Activated naive CD4-positive, alpha-beta T cell treated with anti-CD3 and anti-CD28 coated beads, Interleukin-2, amount 50 U/mL, for 24 hours (primary cell): ENCODE data around the gene MICU1.
"Not testable (repeated sequence)": the region's sequence is repeated elsewhere in the genome, so short reads cannot be mapped to it uniquely, and the experiment has no call there.

Source experiments
- H3K27ac Mint-ChIP-seq: one replicate; pipeline ENCODE4 v1.8.0; 2021; ENCODE audit warnings: mild to moderate bottlenecking, mixed read lengths
- H3K27me3 Mint-ChIP-seq: one replicate; pipeline ENCODE4 v1.8.0; 2021; ENCODE audit warnings: mixed read lengths
- H3K36me3 Mint-ChIP-seq: one replicate; pipeline ENCODE4 v1.8.0; 2021; ENCODE audit warnings: mixed read lengths
- H3K4me1 Mint-ChIP-seq: one replicate; pipeline ENCODE4 v1.8.0; 2021; ENCODE audit warnings: mixed read lengths
- H3K4me3 Mint-ChIP-seq: one replicate; pipeline ENCODE4 v1.8.0; 2021; ENCODE audit warnings: mild to moderate bottlenecking, mixed read lengths
- H3K9me3 Mint-ChIP-seq: one replicate; pipeline ENCODE4 v1.8.0; 2021; ENCODE audit warnings: mixed read lengths

Gene MICU1

GRCh38 chr10:72625608-72626443, at the start of gene MICU1:
Gene MICU1 (minus strand): TSS chr10:72626079. CDS start chr10:72566793, 59,286 bp downstream.
- no peaks in the 10 kb centered on the region for H3K9me3 Mint-ChIP-seq
- no peaks in the 10 kb centered on the region for H3K27me3 Mint-ChIP-seq
- peak within 1 kb of the TSS; percentile 100 for H3K27ac Mint-ChIP-seq
- peaks cover 1% of the 10 kb centered on the region for H3K36me3 Mint-ChIP-seq
- H3K4me1 Mint-ChIP-seq = peaks cover 16% of the 10 kb centered on the region
- peak within 1 kb of the TSS; percentile 100 for H3K4me3 Mint-ChIP-seq

GRCh38 chr10:72674174-72674573, 48.3 kb upstream of the MICU1 start:
- H3K9me3 Mint-ChIP-seq, H3K27me3 Mint-ChIP-seq, H3K4me1 Mint-ChIP-seq, H3K4me3 Mint-ChIP-seq, H3K27ac Mint-ChIP-seq, H3K36me3 Mint-ChIP-seq: not testable (repeated sequence)

GRCh38 chr10:72673280-72673679, 47.4 kb upstream of the MICU1 start:
- Mint-ChIP-seq H3K27ac (no peak overlapping the region), H3K4me3 (no peak overlapping the region), H3K9me3 (no peaks in the 10 kb centered on the region), H3K27me3 (peaks cover 1% of the 10 kb centered on the region), H3K36me3 (no peaks in the 10 kb centered on the region), H3K4me1 (no peaks in the 10 kb centered on the region)

- H3K9me3 Mint-ChIP-seq = no peaks in the 10 kb centered on the region
- H3K4me3 Mint-ChIP-seq = no peak overlapping the region
- no peaks in the 10 kb centered on the region for H3K4me1 Mint-ChIP-seq
- no peaks in the 10 kb centered on the region for H3K36me3 Mint-ChIP-seq
- no peaks in the 10 kb centered on the region for H3K27me3 Mint-ChIP-seq
- H3K27ac Mint-ChIP-seq = no peak overlapping the region
Observed at GRCh38 chr10:72667207-72667864, 41.5 kb upstream of the MICU1 start.

GRCh38 chr10:72665925-72666324, 40.0 kb upstream of the MICU1 start:
- Mint-ChIP-seq H3K4me3 (no peak overlapping the region), H3K27me3 (no peaks in the 10 kb centered on the region), H3K27ac (no peak overlapping the region), H3K4me1 (no peaks in the 10 kb centered on the region), H3K36me3 (no peaks in the 10 kb centered on the region), H3K9me3 (no peaks in the 10 kb centered on the region)

- no peak overlapping the region for H3K4me3 Mint-ChIP-seq
- H3K27ac Mint-ChIP-seq = no peak overlapping the region
- no peaks in the 10 kb centered on the region for H3K27me3 Mint-ChIP-seq
- H3K9me3 Mint-ChIP-seq = no peaks in the 10 kb centered on the region
- H3K4me1 Mint-ChIP-seq = no peaks in the 10 kb centered on the region
- no peaks in the 10 kb centered on the region for H3K36me3 Mint-ChIP-seq
Observed at GRCh38 chr10:72663971-72664370, 38.1 kb upstream of the MICU1 start.

- no peaks in the 10 kb centered on the region for H3K4me1 Mint-ChIP-seq
- no peaks in the 10 kb centered on the region for H3K27me3 Mint-ChIP-seq
- no peak overlapping the region for H3K27ac Mint-ChIP-seq
- no peaks in the 10 kb centered on the region for H3K36me3 Mint-ChIP-seq
- no peak overlapping the region for H3K4me3 Mint-ChIP-seq
- no peaks in the 10 kb centered on the region for H3K9me3 Mint-ChIP-seq
Observed at GRCh38 chr10:72661431-72661830, 35.6 kb upstream of the MICU1 start.

- H3K4me1 Mint-ChIP-seq = no peaks in the 10 kb centered on the region
Observed at GRCh38 chr10:72660220-72660619, 34.3 kb upstream of the MICU1 start.

GRCh38 chr10:72659694-72660093, 33.8 kb upstream of the MICU1 start:
- Mint-ChIP-seq H3K4me1 (no peaks in the 10 kb centered on the region), H3K4me3 (no peak overlapping the region)

More at GRCh38 chr10:72660220-72660619, 34.3 kb upstream of the MICU1 start:
- no peaks in the 10 kb centered on the region for H3K9me3 Mint-ChIP-seq
- no peak overlapping the region for H3K4me3 Mint-ChIP-seq
- H3K27ac Mint-ChIP-seq = no peak overlapping the region
- no peaks in the 10 kb centered on the region for H3K36me3 Mint-ChIP-seq
- no peaks in the 10 kb centered on the region for H3K27me3 Mint-ChIP-seq

GRCh38 chr10:72658696-72659400, 33.0 kb upstream of the MICU1 start:
- no peaks in the 10 kb centered on the region for H3K36me3 Mint-ChIP-seq
- no peaks in the 10 kb centered on the region for H3K27me3 Mint-ChIP-seq
- H3K4me3 Mint-ChIP-seq = no peak overlapping the region
- H3K4me1 Mint-ChIP-seq = no peaks in the 10 kb centered on the region
- H3K9me3 Mint-ChIP-seq = no peaks in the 10 kb centered on the region
- no peak overlapping the region for H3K27ac Mint-ChIP-seq

More at GRCh38 chr10:72659694-72660093, 33.8 kb upstream of the MICU1 start:
- Mint-ChIP-seq H3K36me3 (no peaks in the 10 kb centered on the region), H3K9me3 (no peaks in the 10 kb centered on the region), H3K27me3 (no peaks in the 10 kb centered on the region), H3K27ac (no peak overlapping the region)

- H3K9me3 Mint-ChIP-seq = no peaks in the 10 kb centered on the region
- no peaks in the 10 kb centered on the region for H3K4me1 Mint-ChIP-seq
- no peaks in the 10 kb centered on the region for H3K27me3 Mint-ChIP-seq
- no peak overlapping the region for H3K4me3 Mint-ChIP-seq
- no peak overlapping the region for H3K27ac Mint-ChIP-seq
- no peaks in the 10 kb centered on the region for H3K36me3 Mint-ChIP-seq
Observed at GRCh38 chr10:72654720-72655119, 28.8 kb upstream of the MICU1 start.

- Mint-ChIP-seq H3K9me3 (no peaks in the 10 kb centered on the region), H3K36me3 (no peaks in the 10 kb centered on the region), H3K4me1 (no peaks in the 10 kb centered on the region), H3K4me3 (no peak overlapping the region), H3K27me3 (no peaks in the 10 kb centered on the region), H3K27ac (no peak overlapping the region)
Observed at GRCh38 chr10:72653383-72654096, 27.7 kb upstream of the MICU1 start.

- Mint-ChIP-seq H3K9me3 (no peaks in the 10 kb centered on the region), H3K36me3 (no peaks in the 10 kb centered on the region), H3K4me3 (no peak overlapping the region), H3K27ac (no peak overlapping the region), H3K4me1 (no peaks in the 10 kb centered on the region), H3K27me3 (no peaks in the 10 kb centered on the region)
Observed at GRCh38 chr10:72649291-72649690, 23.4 kb upstream of the MICU1 start.

GRCh38 chr10:72648301-72648700, 22.4 kb upstream of the MICU1 start:
- H3K27ac Mint-ChIP-seq = no peak overlapping the region

GRCh38 chr10:72646971-72647370, 21.1 kb upstream of the MICU1 start:
- not testable (repeated sequence) for H3K27me3 Mint-ChIP-seq, H3K4me1 Mint-ChIP-seq, H3K9me3 Mint-ChIP-seq, H3K27ac Mint-ChIP-seq, H3K36me3 Mint-ChIP-seq, H3K4me3 Mint-ChIP-seq

More at GRCh38 chr10:72648301-72648700, 22.4 kb upstream of the MICU1 start:
- Mint-ChIP-seq H3K27me3 (no peaks in the 10 kb centered on the region), H3K4me3 (no peak overlapping the region), H3K36me3 (no peaks in the 10 kb centered on the region), H3K9me3 (no peaks in the 10 kb centered on the region), H3K4me1 (no peaks in the 10 kb centered on the region)
